GM19351 (cell line): ENCODE data around the gene HSF2BP.
"Not testable (repeated sequence)": the region's sequence is repeated elsewhere in the genome, so short reads cannot be mapped to it uniquely, and the experiment has no call there.

Source experiments
- ATAC-seq: cut with Tn5 transposase; IDR thresholded peaks from one replicate; pipeline ENCODE4 v1.9.1; 2021; ENCODE audit warnings: mild to moderate bottlenecking, moderate library complexity; ENCODE audit not compliant: unreplicated experiment

HSF2BP gene

DNA sequence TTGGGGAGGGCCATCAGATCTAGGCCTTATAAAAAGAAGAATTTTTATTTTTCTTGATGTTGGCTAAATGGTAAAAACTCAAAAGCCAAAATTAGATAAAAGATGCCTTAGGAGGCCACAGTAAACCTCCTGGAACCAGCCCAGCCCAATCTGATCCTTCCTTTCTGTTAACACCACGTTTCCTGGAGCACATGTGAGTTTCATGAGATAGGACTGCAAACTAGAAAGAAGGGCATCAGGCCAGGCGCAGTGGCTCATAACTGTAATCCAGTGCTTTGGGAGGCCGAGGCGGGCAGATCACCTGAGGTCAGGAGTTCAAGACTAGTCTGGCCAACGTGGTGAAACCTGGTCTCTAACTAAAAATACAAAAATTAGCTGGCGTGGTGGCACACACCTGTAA, 6.7 kb downstream of the HSF2BP start:
- no peak for ATAC-seq

GRCh38 chr21:43651926-43652325, 7.4 kb downstream of the HSF2BP start:
- not testable (repeated sequence) for ATAC-seq

DNA sequence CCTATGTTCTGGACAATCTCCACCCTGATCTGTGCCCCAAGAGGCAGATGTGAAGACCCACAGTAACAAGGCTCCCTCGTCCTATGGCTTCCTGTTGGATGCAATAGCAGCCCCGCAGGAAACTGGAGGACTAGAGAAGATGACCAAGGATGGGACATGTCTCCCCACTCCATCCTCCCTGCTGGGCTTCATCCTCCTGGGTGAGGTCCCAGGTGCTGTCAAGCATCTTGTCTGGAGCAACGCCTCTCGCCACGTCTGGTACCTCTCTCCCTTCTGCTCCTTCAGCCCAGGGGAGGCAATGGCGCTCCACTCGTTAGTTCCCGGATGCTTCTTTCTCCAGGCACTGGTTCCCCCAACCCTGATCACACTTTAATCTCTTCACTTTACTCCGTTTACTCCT, 11.1 kb downstream of the HSF2BP start:
- no peak for ATAC-seq

GRCh38 chr21:43646550-43647260, 12.6 kb downstream of the HSF2BP start:
- peak; percentile 57 for ATAC-seq

- ATAC-seq, result no peak
These were observed 13.3 kb downstream of the HSF2BP start for GRCh38 chr21:43645976-43646375.

DNA sequence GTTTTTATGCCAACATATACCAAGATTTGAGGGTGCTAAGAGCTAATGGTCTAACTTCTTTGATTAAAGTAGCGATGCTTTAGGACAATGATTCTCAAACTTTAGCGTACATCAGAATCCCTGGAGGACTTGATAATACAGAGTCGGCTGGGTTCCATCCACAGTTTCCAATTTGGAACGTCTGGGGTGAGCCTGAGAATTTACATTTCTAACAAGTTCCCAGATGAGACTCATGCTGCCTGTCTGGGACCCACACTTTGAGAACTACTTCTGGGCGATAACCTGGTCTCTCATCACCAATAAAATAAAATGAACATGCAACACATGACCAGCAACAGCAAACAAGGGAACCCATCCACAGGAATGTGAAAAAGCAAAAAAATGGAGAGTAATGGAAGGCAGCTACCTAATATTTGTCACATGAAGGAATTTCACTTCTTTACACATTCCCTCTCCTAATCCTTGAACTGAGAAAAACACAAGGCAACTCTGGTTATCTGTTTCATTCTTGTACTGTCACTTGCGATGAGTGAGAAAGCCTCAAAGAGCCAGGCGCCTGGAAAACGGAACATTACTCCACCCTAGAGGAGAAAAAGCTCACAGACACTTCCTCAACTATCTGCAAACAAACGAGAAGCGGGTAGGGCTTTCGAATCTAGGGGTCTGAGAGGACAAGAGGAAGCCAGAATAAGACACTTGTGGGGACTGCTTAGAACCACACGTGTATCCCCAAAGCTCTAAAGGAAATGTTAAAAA, 14.0 kb downstream of the HSF2BP start:
- ATAC-seq, result no peak

DNA sequence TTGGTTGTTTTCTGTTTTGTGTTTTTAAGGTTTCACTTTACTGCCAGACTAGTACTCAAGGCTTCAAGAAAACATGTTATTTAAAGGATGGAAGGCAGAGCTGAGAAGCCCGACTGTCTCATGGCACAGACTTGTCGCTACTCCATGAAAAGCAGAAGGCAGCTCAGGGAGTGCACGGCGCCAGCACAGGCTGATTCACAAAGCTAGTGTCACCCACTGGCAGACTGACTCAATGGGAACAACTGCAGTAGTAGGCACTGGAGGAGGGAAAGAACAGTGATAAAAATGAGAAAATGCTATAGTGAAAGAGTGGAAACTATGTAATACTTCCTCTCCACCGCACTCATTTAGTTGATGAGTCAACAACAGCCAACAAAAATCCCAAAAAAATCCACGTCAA, 14.7 kb downstream of the HSF2BP start:
- no peak for ATAC-seq

DNA sequence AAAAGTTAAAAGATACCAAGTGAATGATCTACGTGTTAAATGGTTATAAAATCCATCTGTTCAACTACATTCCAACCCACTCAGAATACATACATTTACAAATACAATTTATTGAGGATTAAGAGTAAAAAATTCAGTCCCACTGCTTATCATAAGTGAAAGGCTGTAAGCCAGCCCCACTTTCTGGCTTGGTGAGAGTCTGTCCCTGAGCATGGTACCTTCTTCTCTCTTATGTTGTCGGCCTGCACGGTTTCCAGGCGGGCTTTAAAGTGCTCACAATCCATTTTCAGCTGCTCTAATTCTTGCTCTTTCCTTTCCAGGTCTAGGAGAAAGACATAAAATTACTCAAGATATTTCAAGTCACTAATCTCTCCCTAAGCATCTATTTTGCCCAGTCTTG, 15.2 kb downstream of the HSF2BP start:
- no peak for ATAC-seq

DNA sequence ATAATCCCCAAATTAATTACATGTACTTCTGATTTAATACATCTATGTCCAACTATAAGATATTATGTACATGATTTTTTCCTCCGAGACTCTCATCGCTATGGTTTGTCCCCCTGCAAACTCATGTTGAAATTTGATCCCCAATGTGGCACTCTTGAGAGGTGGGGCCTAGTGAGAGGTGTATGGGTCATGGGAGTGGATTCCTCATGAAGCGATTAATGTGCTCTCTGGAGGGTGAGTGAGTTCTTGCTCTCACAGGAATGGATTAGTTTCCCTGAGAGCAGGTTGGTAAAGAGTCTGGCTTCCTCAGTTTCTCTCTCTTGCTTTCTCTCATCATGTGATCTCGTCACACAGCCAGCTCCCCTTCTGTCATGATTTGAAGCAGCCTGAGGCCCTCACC, 16.1 kb downstream of the HSF2BP start:
- ATAC-seq, result no peak

GRCh38 chr21:43640400-43640799, 18.9 kb downstream of the HSF2BP start:
- no peak for ATAC-seq

DNA sequence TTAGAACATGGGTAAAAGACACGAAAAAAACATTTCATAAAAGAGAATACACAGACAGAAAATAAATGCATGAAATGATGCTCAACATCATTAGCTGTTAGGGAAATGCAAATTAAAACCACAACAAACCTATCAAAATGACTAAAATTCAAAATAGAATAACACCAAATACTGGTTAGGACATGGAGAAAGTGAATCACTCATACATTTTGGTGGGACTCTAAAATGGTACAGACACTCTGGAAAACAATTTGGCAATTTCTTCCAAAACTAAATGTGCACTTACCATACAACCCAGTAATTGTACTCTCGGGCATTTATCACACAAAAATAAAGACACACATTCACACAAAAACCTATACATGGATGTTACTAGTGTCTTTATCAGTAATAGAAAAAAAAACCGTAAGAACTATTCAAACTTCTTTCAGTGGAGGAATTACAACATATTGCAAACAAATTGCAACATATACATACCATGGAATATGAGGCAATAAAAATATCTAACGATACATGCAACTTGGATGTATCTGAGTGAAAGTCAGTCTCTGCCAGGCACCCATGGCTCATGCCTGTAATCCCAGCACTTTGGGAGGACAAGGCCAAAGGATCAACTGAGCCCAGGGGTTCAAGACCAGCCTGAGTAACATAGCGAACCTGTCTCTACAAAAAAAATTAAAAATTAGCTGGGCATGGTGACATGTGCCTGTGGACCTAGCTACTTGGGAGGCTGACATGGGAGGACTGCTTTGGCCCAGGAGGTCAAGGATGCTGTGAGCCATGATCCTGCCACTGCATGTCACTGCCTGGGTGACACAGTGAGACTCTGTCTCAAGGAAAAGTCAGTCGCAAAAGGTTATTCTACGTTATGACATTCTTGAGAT, 19.6 kb downstream of the HSF2BP start:
- ATAC-seq, result no peak

- ATAC-seq, result no peak
These were observed 21.6 kb downstream of the HSF2BP start for GRCh38 chr21:43637530-43638158.

- no peak for ATAC-seq
These were observed 23.9 kb downstream of the HSF2BP start for GRCh38 chr21:43635436-43635835.

GRCh38 chr21:43634618-43635017, 24.7 kb downstream of the HSF2BP start:
- no peak for ATAC-seq

GRCh38 chr21:43632373-43632905, 26.8 kb downstream of the HSF2BP start:
- ATAC-seq, result no peak

DNA sequence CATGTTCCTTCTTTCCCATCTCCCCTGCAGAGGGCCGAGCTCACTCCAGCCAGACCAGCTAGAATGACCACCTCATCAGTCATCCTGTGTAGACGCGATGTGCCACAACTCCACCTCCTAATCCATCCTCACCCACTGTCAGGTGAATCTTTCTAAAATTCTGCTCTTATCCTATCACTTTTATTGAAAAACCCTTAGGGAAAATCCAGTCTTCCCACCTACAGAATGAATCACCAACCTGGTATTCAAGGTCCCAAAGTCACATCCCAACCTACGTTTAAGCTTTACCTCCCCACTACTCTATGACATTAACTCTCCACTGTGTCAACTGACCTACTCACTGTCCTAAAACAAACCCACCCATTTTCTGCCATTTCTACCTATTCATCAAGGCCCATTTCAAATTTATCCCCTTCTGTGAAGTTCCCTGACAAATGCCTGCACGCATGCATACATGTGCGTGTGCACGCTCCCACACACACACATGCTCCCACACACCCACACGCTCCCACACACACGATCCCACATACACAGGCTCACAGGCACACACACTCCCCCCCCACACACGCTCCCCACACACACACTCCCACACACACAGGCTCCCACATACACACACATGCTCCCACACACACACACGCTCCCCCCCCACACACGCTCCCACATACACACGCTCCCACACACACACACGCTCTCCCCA, 27.7 kb downstream of the HSF2BP start:
- no peak for ATAC-seq

GRCh38 chr21:43627527-43627926, 31.8 kb downstream of the HSF2BP start:
- no peak for ATAC-seq

DNA sequence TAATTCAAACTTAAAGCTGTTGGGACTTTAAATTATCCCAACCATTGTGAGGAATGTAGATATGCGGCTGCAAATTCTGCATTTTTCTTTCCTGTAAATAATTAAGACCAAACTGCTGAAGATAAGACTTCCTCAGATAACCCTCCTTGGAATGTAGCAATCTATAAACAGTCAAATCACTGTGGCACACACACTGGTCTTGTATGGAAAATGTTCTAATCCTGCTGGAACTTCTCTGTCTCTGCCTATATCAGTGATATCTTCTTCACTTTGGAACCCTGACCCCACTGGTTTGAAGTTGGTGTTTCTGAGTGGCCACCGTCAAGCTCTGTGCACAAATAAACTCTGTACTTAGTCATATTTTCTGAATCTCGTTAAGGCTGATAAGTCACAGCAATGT, 32.9 kb downstream of the HSF2BP start:
- no peak for ATAC-seq

GRCh38 chr21:43624339-43624738, 34.9 kb downstream of the HSF2BP start:
- no peak for ATAC-seq

- ATAC-seq, result no peak
These were observed 35.7 kb downstream of the HSF2BP start for GRCh38 chr21:43623588-43623987.
